ENCODE measurements around the gene CEACAM4.

The CEACAM4 gene

DNA sequence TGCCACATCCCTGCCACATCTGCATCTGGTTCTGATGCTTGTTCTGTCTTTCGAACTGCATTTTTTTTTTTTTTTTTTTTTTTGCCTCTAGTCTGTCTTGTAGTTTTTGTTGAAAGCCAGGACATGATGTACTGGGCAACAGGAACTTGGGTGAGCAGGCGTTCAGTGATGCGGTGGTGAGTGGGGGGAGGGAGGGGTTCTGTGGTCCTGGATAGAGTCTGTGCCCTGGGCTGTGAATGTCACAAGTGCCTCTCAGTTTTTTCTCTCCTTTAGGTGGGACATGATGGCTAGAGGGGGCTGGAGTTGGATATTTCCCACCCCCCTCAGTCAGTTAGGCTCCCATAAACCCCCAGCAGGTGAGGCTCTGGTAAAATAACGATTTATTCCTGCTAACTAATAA lies 3.5 kb downstream of the CEACAM4 start:
- H3K4me3 ChIP-seq (ENCODE audit: low read depth in 1 of 2, low read length in 1 of 2): peak overlapping the region; percentile 89 to 98
- H3K9me3 ChIP-seq: no peaks in the 10 kb centered on the region
- peaks cover 70% of the 10 kb centered on the region for H3K36me3 ChIP-seq
- H3K27ac ChIP-seq: peak overlapping the region; percentile 94
- H3K4me1 ChIP-seq (ENCODE audit: control insufficient read depth in 1 of 2, insufficient read depth in 1 of 2, low read depth in 1 of 2, low read length in 1 of 2): peaks cover 74 to 93% of the 10 kb centered on the region in 2 experiments
- TF ChIP-seq, protein P1, sequence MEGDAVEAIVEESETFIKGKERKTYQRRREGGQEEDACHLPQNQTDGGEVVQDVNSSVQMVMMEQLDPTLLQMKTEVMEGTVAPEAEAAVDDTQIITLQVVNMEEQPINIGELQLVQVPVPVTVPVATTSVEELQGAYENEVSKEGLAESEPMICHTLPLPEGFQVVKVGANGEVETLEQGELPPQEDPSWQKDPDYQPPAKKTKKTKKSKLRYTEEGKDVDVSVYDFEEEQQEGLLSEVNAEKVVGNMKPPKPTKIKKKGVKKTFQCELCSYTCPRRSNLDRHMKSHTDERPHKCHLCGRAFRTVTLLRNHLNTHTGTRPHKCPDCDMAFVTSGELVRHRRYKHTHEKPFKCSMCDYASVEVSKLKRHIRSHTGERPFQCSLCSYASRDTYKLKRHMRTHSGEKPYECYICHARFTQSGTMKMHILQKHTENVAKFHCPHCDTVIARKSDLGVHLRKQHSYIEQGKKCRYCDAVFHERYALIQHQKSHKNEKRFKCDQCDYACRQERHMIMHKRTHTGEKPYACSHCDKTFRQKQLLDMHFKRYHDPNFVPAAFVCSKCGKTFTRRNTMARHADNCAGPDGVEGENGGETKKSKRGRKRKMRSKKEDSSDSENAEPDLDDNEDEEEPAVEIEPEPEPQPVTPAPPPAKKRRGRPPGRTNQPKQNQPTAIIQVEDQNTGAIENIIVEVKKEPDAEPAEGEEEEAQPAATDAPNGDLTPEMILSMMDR (IDR thresholded peaks at IDR 0.05): no peak
- no peaks in the 10 kb centered on the region for H3K27me3 ChIP-seq

DNA sequence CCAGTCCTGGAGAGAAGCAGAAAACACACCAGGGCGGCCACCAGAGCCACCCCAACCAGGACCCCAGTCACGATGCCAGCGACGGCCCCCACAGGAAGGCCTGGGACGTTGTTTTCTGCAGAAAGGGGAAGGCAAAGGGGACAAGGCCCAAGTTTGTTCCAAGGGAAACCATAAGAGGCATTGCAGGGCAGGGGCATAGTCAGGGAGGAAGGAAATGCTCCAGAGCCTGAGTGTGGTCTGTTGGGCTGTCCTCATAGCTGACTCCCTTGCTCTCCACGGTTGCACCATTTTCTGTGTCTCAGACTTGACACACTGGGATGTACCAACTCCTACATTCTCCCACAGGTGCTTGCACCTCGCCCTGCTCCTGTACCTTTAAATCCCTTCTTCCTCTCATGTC lies 5.2 kb downstream of the CEACAM4 start:
- Histone ChIP-seq H3K27ac (peak overlapping the region; percentile 94), H3K36me3 (peaks cover 87% of the 10 kb centered on the region), H3K4me3 (ENCODE audit: low read depth in 1 of 2, low read length in 1 of 2) (peak overlapping the region; percentile 89 to 98), H3K9me3 (no peaks in the 10 kb centered on the region), H3K27me3 (no peaks in the 10 kb centered on the region), H3K4me1 (ENCODE audit: control insufficient read depth in 1 of 2, insufficient read depth in 1 of 2, low read depth in 1 of 2, low read length in 1 of 2) (peaks cover 71 to 96% of the 10 kb centered on the region in 2 experiments)
- TF ChIP-seq, protein P1 (IDR thresholded peaks at IDR 0.05): no peak

DNA sequence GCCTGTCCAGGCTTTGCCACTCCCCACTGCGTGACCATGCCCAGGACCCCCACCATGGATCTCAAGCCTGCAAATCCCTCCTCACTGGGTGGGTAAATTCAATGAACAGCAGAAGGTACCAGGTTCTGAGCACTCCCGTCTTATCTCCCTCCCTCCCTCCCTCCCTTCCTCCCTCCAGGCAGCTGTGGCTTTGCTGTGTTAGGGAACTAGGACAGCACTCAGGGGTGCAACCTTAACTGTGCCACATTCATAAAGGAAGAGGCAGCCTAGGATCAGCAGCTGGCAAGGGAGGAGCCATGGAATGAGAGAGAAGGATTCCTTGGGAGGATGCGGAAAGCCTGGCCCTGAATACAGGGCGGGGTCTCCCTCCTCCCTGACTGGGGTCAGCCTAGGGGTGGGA lies 5.6 kb downstream of the CEACAM4 start:
- H3K36me3 ChIP-seq: peaks cover 92% of the 10 kb centered on the region
- H3K27ac ChIP-seq: peak overlapping the region; percentile 94
- H3K4me3 ChIP-seq (ENCODE audit: low read depth in 1 of 2, low read length in 1 of 2): peak overlapping the region; percentile 89 to 98
- no peaks in the 10 kb centered on the region for H3K27me3 ChIP-seq
- TF ChIP-seq, protein P1 (IDR thresholded peaks at IDR 0.05): no peak
- H3K4me1 ChIP-seq (ENCODE audit: control insufficient read depth in 1 of 2, insufficient read depth in 1 of 2, low read depth in 1 of 2, low read length in 1 of 2): peaks cover 75 to 100% of the 10 kb centered on the region in 2 experiments
- no peaks in the 10 kb centered on the region for H3K9me3 ChIP-seq

DNA sequence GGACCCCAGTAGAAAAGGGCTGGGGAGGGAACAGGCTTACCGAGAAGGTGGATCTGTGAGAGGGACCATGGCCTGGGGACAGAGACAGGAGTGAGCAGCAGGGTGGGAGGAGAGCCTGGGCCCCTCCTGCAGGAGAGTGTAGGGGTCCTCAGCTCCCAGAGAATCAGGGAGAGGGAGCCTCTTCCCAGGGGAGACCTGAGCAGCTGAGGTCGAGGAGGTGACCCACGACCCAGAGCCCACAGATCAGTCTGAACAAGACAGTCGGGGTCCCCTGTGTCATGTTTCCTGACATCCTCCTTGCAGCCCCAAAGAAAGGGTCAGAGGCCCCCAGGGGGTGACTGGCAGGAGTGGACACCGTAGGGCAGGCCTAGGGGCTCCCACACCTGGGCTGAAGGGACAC lies 6.7 kb downstream of the CEACAM4 start:
- TF ChIP-seq, protein P1 (IDR thresholded peaks at IDR 0.05): no peak
- no peaks in the 10 kb centered on the region for H3K27me3 ChIP-seq
- H3K27ac ChIP-seq: peak overlapping the region; percentile 94
- no peaks in the 10 kb centered on the region for H3K9me3 ChIP-seq
- H3K36me3 ChIP-seq: peaks cover 96% of the 10 kb centered on the region
- peaks cover 86 to 100% of the 10 kb centered on the region in 2 experiments for H3K4me1 ChIP-seq (ENCODE audit: control insufficient read depth in 1 of 2, insufficient read depth in 1 of 2, low read depth in 1 of 2, low read length in 1 of 2)
- H3K4me3 ChIP-seq (ENCODE audit: low read depth in 1 of 2, low read length in 1 of 2): peak overlapping the region; percentile 89 to 98

DNA sequence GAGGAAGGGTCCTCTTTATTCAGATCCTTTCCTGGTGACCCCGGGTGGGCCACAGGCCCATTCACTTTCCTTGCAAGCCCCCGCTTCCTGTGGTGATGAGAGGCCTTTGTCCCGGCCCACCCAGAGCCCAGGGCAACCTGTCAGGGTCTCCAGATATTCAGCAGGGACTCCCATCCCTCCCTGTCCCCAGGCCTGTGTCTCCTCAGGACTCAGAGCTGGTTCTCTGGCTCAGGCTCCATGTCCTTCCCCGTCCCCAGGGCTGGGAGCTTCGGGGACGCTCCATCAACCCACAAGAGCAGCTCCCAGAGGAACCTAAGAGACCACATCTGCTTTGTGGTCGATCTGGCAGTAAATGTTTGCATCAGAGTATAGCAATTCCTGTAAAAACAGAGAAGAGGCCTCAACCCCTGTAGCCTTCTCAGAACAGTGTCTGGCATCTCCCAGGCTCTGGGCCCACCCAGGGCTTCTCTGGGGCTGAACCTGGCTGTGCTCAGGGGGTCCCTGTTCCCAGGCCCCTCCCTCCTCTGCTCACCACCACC lies 7.8 kb downstream of the CEACAM4 start:
- TF ChIP-seq, protein P1 (IDR thresholded peaks at IDR 0.05): no peak
- H3K4me1 ChIP-seq (ENCODE audit: control insufficient read depth in 1 of 2, insufficient read depth in 1 of 2, low read depth in 1 of 2, low read length in 1 of 2): peaks cover 93 to 97% of the 10 kb centered on the region in 2 experiments
- H3K4me3 ChIP-seq (ENCODE audit: low read depth in 1 of 2, low read length in 1 of 2): peak overlapping the region; percentile 89 to 98
- H3K9me3 ChIP-seq: no peaks in the 10 kb centered on the region
- no peaks in the 10 kb centered on the region for H3K27me3 ChIP-seq
- peak overlapping the region; percentile 94 for H3K27ac ChIP-seq
- H3K36me3 ChIP-seq: peaks cover 97% of the 10 kb centered on the region
